IPS-15b (cell line): Measurements from ENCODE around the gene TRIM72.

Experiments
- H3K27me3 ChIP-seq: one replicate; pipeline ENCODE4 v1.6.1; 2013; ENCODE audit warnings: low read length; ENCODE audit not compliant: control insufficient read depth, insufficient read depth
- H3K36me3 ChIP-seq: one replicate; pipeline ENCODE4 v1.6.1; 2013; ENCODE audit warnings: low read length; ENCODE audit not compliant: control insufficient read depth, insufficient read depth
- H3K4me1 ChIP-seq: one replicate; pipeline ENCODE4 v1.6.1; 2013; ENCODE audit warnings: mild to moderate bottlenecking, low read length; ENCODE audit not compliant: control insufficient read depth, insufficient read depth
- H3K4me3 ChIP-seq: one replicate; pipeline ENCODE4 v1.5.1; 2013; ENCODE audit warnings: low read depth, low read length
- H3K9ac ChIP-seq: one replicate; pipeline ENCODE4 v1.6.1; 2013; ENCODE audit warnings: low read depth, mild to moderate bottlenecking, low read length
- H3K9me3 ChIP-seq: one replicate; pipeline ENCODE4 v1.6.1; 2013; ENCODE audit warnings: mild to moderate bottlenecking, low read length; ENCODE audit not compliant: control insufficient read depth, insufficient read depth

TRIM72 gene

GRCh38 chr16:31202414-31203375, 11.2 kb upstream of the TRIM72 start, which contains the start of gene PYCARD:
Gene PYCARD, minus strand, starts transcription at chr16:31202760. Its CDS starts 70 bp downstream, at chr16:31202690.
- peak within 1 kb of the TSS; percentile 77 for H3K4me3 ChIP-seq
- H3K9me3 ChIP-seq = no peaks in the 10 kb centered on the region
- H3K36me3 ChIP-seq = peaks cover 6% of the 10 kb centered on the region
- H3K9ac ChIP-seq = peak within 1 kb of the TSS; percentile 58
- H3K4me1 ChIP-seq = peaks cover 6% of the 10 kb centered on the region
- H3K27me3 ChIP-seq = peaks cover 4% of the 10 kb centered on the region

GRCh38 chr16:31204871-31205666, 8.8 kb upstream of the TRIM72 start:
- Histone ChIP-seq H3K4me3 (no peak overlapping the region), H3K36me3 (no peaks in the 10 kb centered on the region), H3K4me1 (peaks cover 6% of the 10 kb centered on the region), H3K9ac (no peak overlapping the region), H3K27me3 (peaks cover 4% of the 10 kb centered on the region), H3K9me3 (no peaks in the 10 kb centered on the region)

GRCh38 chr16:31206776-31207175, 7.1 kb upstream of the TRIM72 start:
- Histone ChIP-seq H3K36me3 (no peaks in the 10 kb centered on the region), H3K9me3 (no peaks in the 10 kb centered on the region), H3K9ac (no peak overlapping the region), H3K27me3 (peaks cover 4% of the 10 kb centered on the region), H3K4me3 (no peak overlapping the region), H3K4me1 (no peaks in the 10 kb centered on the region)

- Histone ChIP-seq H3K27me3 (peaks cover 33% of the 10 kb centered on the region), H3K36me3 (no peaks in the 10 kb centered on the region), H3K9ac (no peak overlapping the region), H3K9me3 (no peaks in the 10 kb centered on the region), H3K4me3 (no peak overlapping the region), H3K4me1 (peaks cover 5% of the 10 kb centered on the region)
Observed at GRCh38 chr16:31213342-31213741, 577 bp upstream of the TRIM72 start.

GRCh38 chr16:31214708-31215286, 878 bp downstream of the TRIM72 start:
- H3K9me3 ChIP-seq = no peaks in the 10 kb centered on the region
- no peaks in the 10 kb centered on the region for H3K36me3 ChIP-seq
- H3K4me3 ChIP-seq = peak overlapping the region; percentile 79
- H3K4me1 ChIP-seq = peaks cover 5% of the 10 kb centered on the region
- peaks cover 33% of the 10 kb centered on the region for H3K27me3 ChIP-seq
- H3K9ac ChIP-seq = peak overlapping the region; percentile 66

- H3K4me1 ChIP-seq = peaks cover 5% of the 10 kb centered on the region
- no peaks in the 10 kb centered on the region for H3K9me3 ChIP-seq
- peak overlapping the region; percentile 79 for H3K4me3 ChIP-seq
- H3K9ac ChIP-seq = no peak overlapping the region
- no peaks in the 10 kb centered on the region for H3K36me3 ChIP-seq
- H3K27me3 ChIP-seq = peaks cover 33% of the 10 kb centered on the region
Observed at GRCh38 chr16:31215287-31216162, 1.6 kb downstream of the TRIM72 start.

- no peaks in the 10 kb centered on the region for H3K9me3 ChIP-seq
- H3K9ac ChIP-seq = peak within 1 kb of the TSS; percentile 29
- peaks cover 35% of the 10 kb centered on the region for H3K27me3 ChIP-seq
- peak within 1 kb of the TSS; percentile 79 for H3K4me3 ChIP-seq
- peaks cover 5% of the 10 kb centered on the region for H3K4me1 ChIP-seq
- no peaks in the 10 kb centered on the region for H3K36me3 ChIP-seq
Observed at GRCh38 chr16:31216422-31217135, 2.7 kb downstream of the TRIM72 start, which contains the start of gene PYDC1. Gene PYDC1, minus strand, starts transcription at chr16:31217135. Its CDS starts 107 bp downstream, at chr16:31217028.

GRCh38 chr16:31217136-31217530, 3.2 kb downstream of the TRIM72 start:
- Histone ChIP-seq H3K9ac (no peak overlapping the region), H3K27me3 (peaks cover 35% of the 10 kb centered on the region), H3K9me3 (no peaks in the 10 kb centered on the region), H3K4me1 (peaks cover 5% of the 10 kb centered on the region), H3K36me3 (no peaks in the 10 kb centered on the region), H3K4me3 (peak overlapping the region; percentile 79)

GRCh38 chr16:31219154-31219741, 5.3 kb downstream of the TRIM72 start:
- Histone ChIP-seq H3K4me1 (peaks cover 3% of the 10 kb centered on the region), H3K9ac (no peak overlapping the region), H3K27me3 (peaks cover 25% of the 10 kb centered on the region), H3K36me3 (no peaks in the 10 kb centered on the region), H3K4me3 (no peak overlapping the region), H3K9me3 (no peaks in the 10 kb centered on the region)
